ENCODE measurements around the gene SMAD6.

- TF ChIP-seq EZH2phosphoT487 (IDR thresholded peaks at IDR 0.05; ENCODE audit: borderline replicate concordance, low read length), result no peak
- TF ChIP-seq CTCF (IDR thresholded peaks at IDR 0.05; ENCODE audit: low read depth, low read length, poor library complexity, severe bottlenecking), result no peak
Observed at GRCh38 chr15:66746231-66746605, 44.2 kb downstream of the SMAD6 start.

Measured in DOHH2 (cell line).